Ishikawa (cell line): ENCODE measurements around the gene ZFAND3.

ENCODE experiments used
- CEBPB ChIP-seq: IDR thresholded peaks from 2 replicates; pipeline ENCODE4 v1.6.1; 2012
- CREB1 ChIP-seq: IDR thresholded peaks from 2 replicates; pipeline ENCODE4 v1.6.1; 2012; ENCODE audit warnings: low read depth
- EGR1 ChIP-seq: IDR thresholded peaks from 2 replicates; pipeline ENCODE4 v1.6.1; 2012
- EP300 ChIP-seq: IDR thresholded peaks from 2 replicates; pipeline ENCODE4 v1.6.1; 2012; ENCODE audit warnings: borderline replicate concordance
- FOXM1 ChIP-seq: IDR thresholded peaks from 2 replicates; pipeline ENCODE4 v1.6.1; 2012; ENCODE audit warnings: low read depth, borderline replicate concordance
- MAX ChIP-seq: IDR thresholded peaks from 2 replicates; pipeline ENCODE4 v1.6.1; 2012
- NFIC ChIP-seq: IDR thresholded peaks from 2 replicates; pipeline ENCODE4 v1.6.1; 2012
- RAD21 ChIP-seq: IDR thresholded peaks from 2 replicates; pipeline ENCODE4 v1.6.1; 2012; ENCODE audit warnings: low read depth
- REST ChIP-seq: IDR thresholded peaks from 2 replicates; pipeline ENCODE4 v1.6.1; 2012; ENCODE audit warnings: low read depth, mild to moderate bottlenecking
- TAF1 ChIP-seq: IDR thresholded peaks from 2 replicates; pipeline ENCODE4 v1.6.1; 2012; ENCODE audit warnings: low read depth, mild to moderate bottlenecking
- TCF12 ChIP-seq: IDR thresholded peaks from 2 replicates; pipeline ENCODE4 v1.6.1; 2012; ENCODE audit warnings: low read depth
- TEAD4 ChIP-seq: IDR thresholded peaks from 2 replicates; pipeline ENCODE4 v1.6.1; 2012
- USF1 ChIP-seq: IDR thresholded peaks from 2 replicates; pipeline ENCODE4 v1.6.1; 2012
- YY1 ChIP-seq: IDR thresholded peaks from 2 replicates; pipeline ENCODE4 v1.6.1; 2012; ENCODE audit warnings: low read depth
- ZBTB7A ChIP-seq: IDR thresholded peaks from 2 replicates; pipeline ENCODE4 v1.6.1; 2012; ENCODE audit warnings: low read depth

Gene ZFAND3

GRCh38 chr6:38161331-38161730 lies 341.8 kb downstream of the ZFAND3 start:
- TF ChIP-seq REST: no peak
- no peak for TF ChIP-seq RAD21
- TF ChIP-seq TCF12: no peak
- TF ChIP-seq NFIC: no peak
- no peak for TF ChIP-seq MAX
- TF ChIP-seq CEBPB: no peak
- TF ChIP-seq EP300: no peak
- TF ChIP-seq CREB1: no peak

- TF ChIP-seq CEBPB (no peak), USF1 (no peak), MAX (no peak), RAD21 (no peak), TAF1 (no peak), TCF12 (no peak), ZBTB7A (no peak), EGR1 (no peak), EP300 (no peak), CREB1 (no peak), NFIC (no peak), YY1 (no peak)
These were observed 342.4 kb downstream of the ZFAND3 start for GRCh38 chr6:38161754-38162492.

- no peak for TF ChIP-seq FOXM1
- TF ChIP-seq EGR1: no peak
- TF ChIP-seq TEAD4: no peak
- TF ChIP-seq RAD21: no peak
- no peak for TF ChIP-seq USF1
- TF ChIP-seq MAX: no peak
- TF ChIP-seq CREB1: no peak
- no peak for TF ChIP-seq ZBTB7A
- no peak for TF ChIP-seq CEBPB
- no peak for TF ChIP-seq TAF1
- TF ChIP-seq REST: no peak
- no peak for TF ChIP-seq YY1
- TF ChIP-seq EP300: no peak
- TF ChIP-seq TCF12: no peak
- TF ChIP-seq NFIC: no peak
These were observed 343.1 kb downstream of the ZFAND3 start for GRCh38 chr6:38162493-38163185.

- no peak for TF ChIP-seq RAD21
- no peak for TF ChIP-seq ZBTB7A
- TF ChIP-seq REST: no peak
- TF ChIP-seq CEBPB: no peak
- no peak for TF ChIP-seq TAF1
These were observed 343.9 kb downstream of the ZFAND3 start for GRCh38 chr6:38163186-38164130.
